Measurements from ENCODE around the gene RASA3.

RASA3 gene

GRCh38 chr13:114048443-114048842, 84.0 kb downstream of the RASA3 start:
- no peak for DNase-seq

GRCh38 chr13:114047358-114047881, 85.0 kb downstream of the RASA3 start:
- DNase-seq: no peak

- no peak for DNase-seq
Measured at GRCh38 chr13:114046431-114046975, 85.9 kb downstream of the RASA3 start.

- DNase-seq: no peak
Measured at GRCh38 chr13:114045113-114045735, 87.2 kb downstream of the RASA3 start.

GRCh38 chr13:114044486-114044885, 87.9 kb downstream of the RASA3 start:
- no peak for DNase-seq

GRCh38 chr13:114043421-114044053, 88.9 kb downstream of the RASA3 start:
- no peak for DNase-seq

GRCh38 chr13:114042066-114042815, 90.2 kb downstream of the RASA3 start:
- DNase-seq: no peak

GRCh38 chr13:114041493-114041892, 90.9 kb downstream of the RASA3 start:
- DNase-seq: no peak

GRCh38 chr13:114039471-114040141, 92.8 kb downstream of the RASA3 start:
- DNase-seq: no peak

- no peak for DNase-seq
Measured at GRCh38 chr13:114038900-114039299, 93.5 kb downstream of the RASA3 start.

- no peak for DNase-seq
Measured at GRCh38 chr13:114038211-114038613, 94.2 kb downstream of the RASA3 start.

GRCh38 chr13:114037674-114038073, 94.7 kb downstream of the RASA3 start:
- no peak for DNase-seq

GRCh38 chr13:114035583-114036531, 96.6 kb downstream of the RASA3 start:
- DNase-seq: no peak

- no peak for DNase-seq
Measured at GRCh38 chr13:114035186-114035582, 97.2 kb downstream of the RASA3 start.

GRCh38 chr13:114034481-114034891, 97.9 kb downstream of the RASA3 start:
- no peak for DNase-seq

GRCh38 chr13:114033541-114034315, 98.7 kb downstream of the RASA3 start:
- DNase-seq: no peak

- DNase-seq: no peak
Measured at GRCh38 chr13:114032126-114032799, 100.2 kb downstream of the RASA3 start.

- DNase-seq: no peak
Measured at GRCh38 chr13:114031631-114032030, 100.8 kb downstream of the RASA3 start.

- DNase-seq: no peak
Measured at GRCh38 chr13:114030666-114031610, 101.5 kb downstream of the RASA3 start.

Data from activated CD4-positive, alpha-beta T cell treated with anti-CD3 and anti-CD28 coated beads, Interleukin-2, amount 50 U/mL, for 1 hour (primary cell).